HG02938 (cell line): ENCODE results near the gene METTL17.
"Not testable (repeated sequence)": the region's sequence is repeated elsewhere in the genome, so short reads cannot be mapped to it uniquely, and the experiment has no call there.

Source experiments
- ATAC-seq: cut with Tn5 transposase; IDR thresholded peaks from one replicate; pipeline ENCODE4 v1.9.1; 2021; ENCODE audit warnings: mild to moderate bottlenecking, moderate library complexity; ENCODE audit not compliant: unreplicated experiment

METTL17 gene

DNA sequence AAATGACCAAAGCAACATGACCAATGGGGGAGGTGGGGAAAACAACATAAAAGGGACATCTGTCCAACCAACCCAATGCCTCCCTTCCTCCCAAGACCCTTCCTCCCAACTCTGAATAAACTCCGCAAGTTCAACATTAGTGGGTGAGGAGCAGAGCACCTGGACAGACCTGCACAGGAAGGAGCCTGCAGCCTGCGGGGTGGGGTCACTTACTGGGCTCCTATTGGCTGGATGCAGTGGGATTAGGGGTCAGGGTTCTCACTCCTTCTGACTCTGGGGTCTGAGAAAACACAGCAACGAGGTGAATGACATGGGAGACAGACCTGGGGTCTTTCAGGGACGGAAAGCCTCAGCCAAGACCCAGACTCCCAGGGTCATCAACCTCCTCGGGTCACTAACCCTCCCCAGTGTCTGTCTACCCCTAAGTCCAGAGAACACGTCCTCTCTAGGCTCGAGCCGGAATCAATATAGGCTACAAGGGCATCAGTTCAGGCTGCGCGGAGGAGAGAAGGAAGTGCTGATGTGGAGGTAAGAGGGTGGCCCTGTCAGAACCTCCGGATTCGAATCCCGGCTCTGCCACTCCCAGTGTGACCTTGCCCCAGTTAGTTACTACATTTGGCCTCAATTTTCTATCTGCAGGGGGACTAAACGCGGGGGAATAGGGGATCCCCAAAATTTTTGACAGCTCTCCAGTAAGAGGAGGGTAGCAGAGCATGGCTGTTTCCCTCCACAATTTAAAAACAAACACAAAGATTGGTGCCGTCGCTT, 34.2 kb downstream of the METTL17 start:
- ATAC-seq = no peak

DNA sequence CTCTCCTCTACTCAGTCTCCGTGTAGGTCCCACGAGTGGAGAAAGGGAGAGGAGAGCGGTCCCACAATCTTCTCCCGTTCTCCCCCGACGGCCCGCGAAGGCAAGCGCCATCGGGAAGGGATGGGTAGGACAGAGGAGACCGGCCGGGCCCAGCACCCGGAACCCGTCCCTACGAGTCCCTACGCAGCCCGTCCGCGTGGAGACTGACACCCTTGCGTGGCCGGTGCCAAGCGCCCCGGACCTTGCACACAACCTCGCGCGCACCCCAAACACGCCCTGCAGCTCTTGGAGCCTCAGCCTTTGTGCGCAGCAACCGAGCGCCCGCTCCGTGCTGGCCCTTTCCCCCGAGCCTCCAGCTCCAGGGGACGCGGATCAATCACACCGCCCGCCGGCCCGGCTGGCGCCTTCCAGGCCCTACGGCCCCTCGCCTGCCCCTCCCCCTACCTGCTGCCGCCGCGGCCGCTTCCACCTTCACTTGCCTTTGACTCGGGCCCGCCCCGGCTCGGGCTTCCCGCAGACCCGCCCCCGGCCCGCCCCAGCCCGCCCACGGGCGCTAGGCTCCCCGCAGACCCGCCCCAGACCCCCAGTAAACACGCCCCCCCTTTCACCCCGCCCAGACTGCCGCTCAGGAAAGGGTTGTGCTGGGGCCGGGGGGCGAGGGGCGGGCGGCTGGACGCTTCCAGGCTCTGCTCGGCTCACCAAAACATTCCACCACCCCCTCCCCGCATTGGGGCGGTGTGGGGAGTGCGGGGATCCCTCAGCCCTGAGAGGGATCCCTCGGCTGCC, 35.0 kb downstream of the METTL17 start, which contains the start of gene NDRG2:
TSS of gene NDRG2 (minus strand) at position 477 of the 786 bp plus-strand sequence. CDS start 1,746 bp downstream, outside the sequence.
- no peak for ATAC-seq

DNA sequence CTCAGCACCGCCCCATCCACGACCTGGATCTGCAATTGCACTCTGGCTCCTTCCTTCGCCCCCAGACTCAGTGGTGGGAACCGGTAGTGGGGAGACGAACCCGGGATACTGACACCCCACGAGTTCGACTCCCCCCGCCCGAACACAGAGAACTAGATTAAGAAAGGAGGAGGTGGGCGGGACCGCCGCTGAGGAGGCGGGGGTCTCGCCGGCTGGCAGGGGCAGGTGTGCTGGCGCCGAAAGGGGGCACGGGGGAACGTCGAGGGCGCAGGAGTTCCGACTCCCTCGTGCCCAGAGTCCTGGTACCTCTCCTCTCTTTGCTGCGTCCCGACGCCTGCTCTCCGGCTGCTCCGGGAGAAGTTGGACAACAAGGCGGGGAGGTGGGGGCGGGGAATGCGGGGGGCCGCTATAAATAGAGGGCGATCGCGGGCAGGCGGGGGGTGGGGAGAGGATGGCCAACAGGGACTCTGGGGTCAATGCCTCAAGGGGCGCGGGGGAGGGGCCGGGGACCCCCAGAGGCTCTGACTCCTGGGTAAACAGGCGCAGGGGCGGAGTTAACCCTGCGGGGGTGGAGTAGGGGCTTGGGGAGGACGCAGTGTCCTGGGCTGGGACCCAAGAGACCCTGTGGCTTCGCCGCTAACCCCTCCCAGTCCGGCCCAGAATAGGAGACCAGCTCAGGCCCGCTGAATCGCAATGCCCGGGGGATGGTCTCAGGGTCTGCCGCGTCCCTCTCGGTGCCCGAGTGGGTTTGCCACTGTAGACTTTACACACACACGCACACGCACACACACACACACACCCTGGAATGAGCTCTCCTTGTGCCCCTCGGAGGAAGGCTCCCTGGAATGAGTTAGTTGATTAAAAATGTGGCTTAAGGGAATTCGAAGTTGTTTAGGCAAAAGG, 35.8 kb downstream of the METTL17 start:
- ATAC-seq = no peak

DNA sequence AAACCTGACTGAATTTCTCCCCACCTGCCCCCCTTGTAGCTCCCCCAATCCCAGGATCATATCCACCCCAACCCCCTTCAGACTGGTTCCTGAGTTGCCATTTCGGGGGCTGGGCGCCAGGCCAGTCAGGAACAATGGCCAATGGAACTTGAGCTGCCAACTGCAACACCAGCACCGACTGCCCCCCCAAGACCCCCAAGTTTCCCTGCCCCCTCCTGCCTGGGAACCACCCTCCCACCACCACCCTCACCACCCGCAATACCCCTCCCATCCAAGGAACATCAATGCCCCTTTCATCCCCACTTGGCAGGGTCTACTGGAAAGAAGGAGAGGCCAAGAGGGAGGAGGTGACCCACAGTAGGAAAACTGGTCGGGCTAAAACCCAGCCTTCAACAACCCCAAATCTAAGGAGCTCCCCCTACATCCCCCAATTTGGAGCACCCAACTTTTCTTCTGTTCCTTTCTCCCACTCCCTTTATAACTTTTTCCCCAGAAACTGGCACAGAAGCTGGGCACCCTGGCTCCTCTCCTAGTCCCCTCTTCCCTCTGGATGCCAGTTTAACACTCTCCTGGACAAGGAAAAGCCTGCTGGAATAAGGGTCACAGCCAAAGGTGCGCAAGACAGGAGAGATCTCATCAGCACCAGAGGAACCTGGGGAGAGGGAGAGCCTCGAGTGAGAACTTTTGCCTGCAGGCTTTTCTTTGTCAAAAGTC, 36.7 kb downstream of the METTL17 start:
- ATAC-seq = no peak

DNA sequence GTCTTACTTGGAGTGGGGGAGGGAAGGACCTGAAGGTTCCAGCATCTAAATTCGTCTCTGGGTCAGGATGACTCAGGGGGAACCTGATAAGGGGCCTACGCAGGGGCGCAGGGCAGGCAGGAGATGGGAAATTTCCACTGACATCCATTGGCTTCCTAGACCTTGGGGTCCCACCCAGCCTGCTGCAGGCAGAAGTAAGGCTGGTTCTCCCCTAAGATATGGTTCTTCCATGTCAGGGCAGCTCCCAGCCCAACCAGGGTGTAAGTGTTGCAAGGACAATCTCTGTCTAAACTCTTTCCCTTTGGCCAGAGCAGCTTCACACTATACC, 37.2 kb downstream of the METTL17 start:
- no peak for ATAC-seq

DNA sequence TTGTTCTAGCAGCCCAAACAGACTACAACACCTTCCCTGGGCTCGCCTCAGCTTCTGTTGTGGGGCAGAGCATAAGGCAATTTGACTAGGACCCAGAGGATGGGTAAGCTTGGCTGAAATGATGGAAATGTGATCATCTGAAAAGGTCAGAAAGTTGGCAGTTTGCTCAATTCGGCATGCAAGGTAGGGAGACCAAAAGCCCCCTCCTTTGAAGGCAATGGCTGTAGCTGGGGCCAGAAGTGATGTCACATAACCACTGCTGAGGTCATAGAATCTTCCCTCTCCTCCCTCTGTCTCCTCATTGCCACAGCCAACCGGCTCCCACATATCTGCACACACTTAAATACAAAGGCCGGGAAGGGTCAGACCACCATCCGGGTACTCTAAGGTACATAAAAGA, 40.1 kb downstream of the METTL17 start, which contains the start of gene TPPP2:
TSS of gene TPPP2 (plus strand) at position 301 of the 400 bp plus-strand sequence. CDS start 365 bp downstream, outside the sequence.
- ATAC-seq = no peak

DNA sequence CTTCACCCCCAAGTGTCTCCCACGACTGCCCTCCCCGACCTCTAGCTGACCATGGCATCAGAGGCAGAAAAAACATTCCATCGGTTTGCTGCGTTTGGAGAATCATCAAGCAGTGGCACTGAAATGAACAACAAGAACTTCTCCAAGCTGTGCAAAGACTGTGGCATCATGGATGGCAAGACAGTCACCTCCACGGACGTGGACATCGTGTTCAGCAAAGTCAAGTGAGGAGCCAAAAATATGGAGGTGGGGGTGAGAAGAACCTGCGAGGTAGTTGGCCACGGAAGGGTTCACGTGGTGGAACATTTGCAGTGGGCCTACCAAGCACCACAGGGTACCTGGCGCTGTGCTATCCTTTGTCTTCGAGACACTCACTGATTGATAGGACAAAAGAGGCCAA, 40.8 kb downstream of the METTL17 start:
- no peak for ATAC-seq

DNA sequence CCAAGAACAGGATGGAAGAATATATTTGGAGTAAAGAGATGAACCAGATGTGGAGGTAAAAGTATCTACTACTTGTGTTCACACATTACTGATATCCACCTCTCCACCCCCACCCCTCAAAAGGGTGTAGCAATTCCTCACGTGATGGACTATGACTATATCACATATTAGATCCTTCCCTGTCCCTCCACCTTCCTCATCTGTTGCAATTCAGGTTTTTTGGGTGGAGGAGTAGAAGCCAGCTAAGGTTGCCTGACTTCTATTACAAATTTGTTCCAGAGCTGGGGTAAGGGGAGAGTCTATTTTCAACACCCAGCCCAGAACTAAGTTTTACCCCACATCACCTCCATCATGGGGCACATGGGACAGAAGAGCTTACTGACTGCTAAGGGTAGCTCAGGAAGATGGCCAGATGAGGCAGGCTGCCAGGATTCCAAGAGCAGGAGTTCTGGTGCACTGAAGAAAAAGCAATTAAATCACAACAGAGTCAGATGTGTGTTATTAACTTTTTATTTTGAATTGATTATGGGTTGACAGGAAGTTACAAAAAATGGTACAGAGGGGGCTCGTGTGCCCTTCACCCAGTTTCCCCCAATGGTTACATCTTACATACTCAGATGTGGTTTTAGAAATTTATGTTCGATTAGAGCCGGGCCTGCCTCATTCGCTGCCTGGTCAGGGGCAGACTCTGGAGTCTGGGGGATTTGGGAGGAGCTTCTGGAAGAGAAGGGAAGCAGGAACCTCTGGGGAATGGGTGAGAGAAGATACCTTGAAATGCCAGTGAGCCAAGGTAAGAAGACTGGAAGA, 42.7 kb downstream of the METTL17 start:
- no peak for ATAC-seq

DNA sequence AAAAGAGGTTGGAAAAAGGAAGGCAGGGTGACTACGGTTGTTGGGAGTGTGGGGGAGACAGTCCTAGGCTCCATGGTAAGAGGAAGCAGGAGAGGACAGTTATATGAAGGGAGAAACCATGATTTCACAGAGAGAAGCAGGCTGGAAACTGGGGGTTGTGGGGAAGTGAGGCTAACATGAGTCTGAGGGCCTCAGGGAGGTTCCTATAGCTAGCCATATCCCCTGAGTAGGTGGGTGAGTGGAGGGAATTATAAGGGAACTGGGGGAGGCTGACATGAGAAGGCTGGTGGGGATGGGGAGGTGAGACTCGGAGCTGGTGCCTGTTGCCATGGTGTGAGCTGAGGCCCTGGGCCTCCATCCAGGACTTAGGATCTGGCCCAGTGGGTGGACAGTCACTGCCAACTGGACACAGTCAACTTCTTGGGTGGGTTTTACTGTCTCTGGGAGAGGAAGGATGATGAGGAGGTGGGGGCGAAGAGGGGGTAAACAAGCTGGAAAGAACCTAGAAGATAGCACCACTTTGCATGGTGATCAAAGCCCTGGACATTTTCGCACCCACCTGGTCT, 43.4 kb downstream of the METTL17 start:
- no peak for ATAC-seq

DNA sequence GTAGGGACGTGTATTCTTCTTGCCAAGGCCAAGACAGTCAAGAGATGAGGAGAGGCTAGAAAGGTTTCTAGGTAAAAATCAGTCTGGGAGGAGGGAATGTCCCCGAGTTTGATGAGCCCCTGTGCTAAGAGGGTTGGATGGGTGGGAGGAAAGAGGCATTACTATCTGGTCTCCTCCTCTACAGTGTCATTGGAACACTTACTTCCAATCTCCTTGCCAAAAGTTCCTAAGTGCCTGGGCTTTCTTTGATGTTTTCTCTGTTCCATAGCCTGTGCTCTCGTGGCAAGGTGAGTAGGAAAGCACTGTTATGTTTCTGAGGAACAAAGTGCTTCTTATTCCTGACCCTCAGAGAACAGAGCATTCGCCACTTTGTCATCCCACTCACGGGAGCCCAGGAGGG, 44.9 kb downstream of the METTL17 start, which contains the start of gene RNASE13:
TSS of gene RNASE13 (minus strand) at position 101 of the 400 bp plus-strand sequence. CDS start 519 bp downstream, outside the sequence.
- no peak for ATAC-seq

DNA sequence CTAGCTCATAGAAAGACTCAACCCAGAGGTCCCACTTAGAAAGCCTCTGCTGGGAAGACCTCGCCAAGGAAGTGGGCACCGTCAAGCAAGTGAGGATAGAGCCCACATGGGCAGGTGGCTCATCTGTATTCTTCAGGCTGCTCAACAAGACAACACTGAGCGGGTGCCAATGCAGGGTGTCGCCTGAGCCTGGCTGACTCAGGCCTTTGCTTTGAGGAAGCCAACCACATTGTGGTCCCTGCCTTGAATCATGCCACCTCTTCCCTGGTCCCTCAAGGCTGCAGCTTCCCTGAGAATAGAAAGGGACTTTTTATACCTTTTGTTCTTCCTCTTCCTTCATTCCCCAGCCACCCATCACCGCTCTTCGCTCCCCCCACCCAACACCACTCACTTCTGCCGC, 47.0 kb downstream of the METTL17 start:
- no peak for ATAC-seq

DNA sequence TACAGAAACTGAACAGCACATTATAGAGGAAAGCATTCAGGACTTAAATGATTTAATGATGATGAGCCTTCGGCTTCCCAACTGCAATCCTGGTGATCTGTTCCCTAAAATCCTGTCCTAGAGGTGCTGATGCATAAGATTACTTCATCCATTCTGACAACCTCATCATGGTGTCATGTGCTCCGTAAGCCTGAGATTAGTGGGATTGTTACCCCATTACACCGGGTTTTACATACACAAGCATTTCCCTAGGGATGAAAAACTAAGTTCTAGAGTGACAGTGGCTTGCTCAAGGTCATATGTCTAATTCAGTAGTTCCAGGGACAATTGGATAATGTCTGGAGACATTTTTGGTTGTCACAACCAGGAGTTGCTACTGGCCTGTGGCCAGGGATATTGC, 47.4 kb downstream of the METTL17 start:
- ATAC-seq = no peak

DNA sequence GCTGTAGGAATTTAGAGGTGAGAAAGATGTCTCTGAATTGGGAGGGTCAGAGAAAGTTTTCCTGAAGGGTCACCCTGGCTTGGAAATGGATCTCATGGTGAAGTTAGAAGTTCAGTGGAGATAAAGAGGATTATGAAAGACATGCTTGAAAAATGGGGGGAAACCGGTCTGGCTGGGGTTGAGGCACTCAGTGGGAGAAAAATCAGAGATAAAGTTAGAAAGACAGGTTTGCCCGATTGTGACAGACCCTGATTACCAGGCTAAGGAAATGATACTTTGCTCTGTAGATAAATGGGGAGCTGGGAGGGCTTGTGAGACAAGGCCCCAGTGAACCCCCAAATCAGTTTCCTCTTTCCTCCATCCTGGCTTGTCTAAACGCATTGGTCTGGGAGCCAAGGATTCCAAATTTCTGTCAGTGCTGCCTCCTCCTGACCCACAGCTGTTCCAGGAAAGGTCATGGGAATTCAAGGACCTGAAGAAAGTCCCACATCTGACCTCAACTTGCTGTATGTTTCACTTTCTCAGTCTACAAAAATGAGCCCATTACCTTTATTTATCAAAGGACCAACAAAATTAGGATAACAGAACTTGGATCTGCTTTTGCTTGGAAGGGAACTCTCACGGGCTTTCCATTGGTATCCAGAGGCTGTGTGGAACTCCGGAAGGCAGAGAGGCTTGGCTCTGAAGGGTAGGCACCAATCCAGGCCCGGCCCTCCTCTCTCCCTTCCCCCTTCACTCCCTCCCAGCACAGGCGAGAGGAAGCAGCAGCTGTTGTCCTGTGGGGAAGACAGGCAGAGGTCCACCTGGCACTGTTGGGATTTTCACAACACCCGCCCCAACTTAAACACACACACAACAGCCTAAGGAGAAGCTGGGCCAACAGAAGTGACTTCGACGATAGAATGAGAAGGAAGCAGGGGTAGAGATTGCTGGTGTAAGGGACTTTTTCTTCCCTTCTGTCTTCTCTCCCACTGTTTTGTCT, 49.0 kb downstream of the METTL17 start:
- ATAC-seq = no peak

DNA sequence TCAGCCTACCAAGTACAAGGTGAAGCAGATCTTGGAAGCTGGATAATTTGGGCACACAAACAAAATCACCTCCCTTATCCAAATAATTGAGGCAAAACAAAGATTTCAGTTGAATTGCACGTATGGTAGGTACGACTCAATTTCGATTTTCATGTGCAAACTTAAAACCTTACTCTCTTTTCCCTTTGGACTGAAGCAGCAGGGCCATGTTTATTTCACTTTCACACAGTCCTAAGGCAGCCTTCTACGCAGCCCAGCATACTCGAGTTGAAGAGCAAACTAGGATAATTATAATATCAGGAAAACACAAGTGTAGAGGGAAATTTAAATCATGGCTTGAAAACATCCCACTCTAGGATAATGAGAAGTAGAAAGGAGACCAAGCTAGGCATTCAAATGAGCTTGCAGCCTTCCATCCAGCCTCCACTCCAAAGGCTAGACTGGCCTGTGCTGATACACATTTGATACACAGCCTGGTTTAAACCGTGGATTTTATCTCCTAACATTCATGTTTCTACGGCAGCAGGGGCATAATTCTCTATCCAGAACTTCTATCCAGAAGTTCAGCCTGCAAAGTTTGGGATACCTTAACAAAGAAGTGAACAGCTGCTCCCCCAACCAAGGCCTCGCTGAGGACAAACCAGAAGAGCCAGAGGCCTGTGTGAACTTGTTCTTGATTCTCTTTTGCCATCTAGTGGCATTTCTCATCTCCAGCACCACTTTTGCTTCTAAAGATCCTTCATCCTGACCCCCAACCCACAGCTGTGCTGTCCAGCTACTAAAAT, 50.0 kb downstream of the METTL17 start:
- no peak for ATAC-seq

DNA sequence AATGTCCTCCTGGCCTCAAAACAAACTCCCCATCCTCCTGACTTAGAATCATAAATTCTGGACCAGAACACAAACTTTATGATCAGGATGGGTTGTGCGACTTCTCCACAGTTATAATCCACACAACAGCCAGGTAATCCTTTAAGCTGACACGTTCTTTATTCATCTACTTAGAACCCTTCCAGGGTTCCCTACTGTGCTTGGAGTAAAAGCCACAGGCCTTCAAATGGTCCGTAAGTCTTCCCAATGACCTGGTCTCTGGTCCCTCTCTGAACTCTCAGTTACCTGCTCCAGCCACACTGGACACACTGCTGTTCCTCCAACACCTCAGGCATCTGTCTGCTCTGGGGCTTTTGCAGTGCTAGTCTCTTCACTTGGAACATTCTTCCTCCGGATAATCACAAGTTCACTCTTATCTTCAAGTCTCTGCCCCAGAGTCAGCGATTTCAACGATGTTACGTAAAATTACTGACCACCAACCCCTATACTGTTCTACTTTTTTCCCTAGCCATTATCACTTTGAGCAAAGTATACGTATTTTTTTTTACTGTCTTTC, 50.7 kb downstream of the METTL17 start:
- ATAC-seq = no peak

DNA sequence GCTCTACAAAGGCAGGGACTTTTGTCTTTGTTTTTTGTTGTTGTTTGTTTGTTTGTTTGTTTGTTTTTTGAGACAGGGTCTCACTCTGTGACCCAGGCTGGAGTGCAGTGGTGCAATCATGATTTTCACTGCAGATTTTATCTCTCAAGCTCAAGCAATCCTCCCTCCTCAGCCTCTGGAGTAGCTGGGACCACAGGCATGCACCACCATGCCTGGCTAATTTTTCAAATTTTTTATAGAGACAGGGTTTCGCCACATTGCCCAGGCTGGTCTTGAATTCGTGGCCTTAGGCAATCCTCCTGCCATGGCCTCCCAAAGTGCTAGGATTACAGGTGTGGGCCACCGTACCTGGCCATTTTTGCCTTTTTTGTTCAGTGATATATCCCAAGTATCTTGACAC, 51.2 kb downstream of the METTL17 start:
- not testable (repeated sequence) for ATAC-seq
